Thyroid gland (tissue), 4 donors: ENCODE data around the gene GRM1.

Experiments
- CTCF ChIP-seq, 6 experiments: fragments of 200-600 bp in 3 of 6; fragments of 450-650 bp in 3 of 6; sonication (generic) in 3 of 6; IDR thresholded peaks; one replicate each; pipeline ENCODE4 v1.5.1; 2016 to 2019; ENCODE audit warnings: antibody characterized with exemption in 6 of 6, mild to moderate bottlenecking in 2 of 6, inconsistent platforms in 1 of 6, moderate library complexity in 1 of 6
- POLR2A ChIP-seq, 2 donors: fragments of 450-650 bp; IDR thresholded peaks; one replicate each; pipeline ENCODE4 v1.6.1; 2017; ENCODE audit warnings: antibody characterized with exemption in 2 of 2, mild to moderate bottlenecking in 2 of 2, moderate library complexity in 1 of 2

- TF ChIP-seq POLR2A (IDR thresholded peaks at IDR 0.05) (no peak), CTCF (IDR thresholded peaks at IDR 0.05) (no peak)
These were observed 37.6 kb downstream of the GRM1 start for GRCh38 chr6:146066506-146066905.
